ENCODE measurements around the gene RIPOR3. TPM values are rescaled to one million over a fixed set of nuclear protein-coding genes. Genes with fewer than 3 reads are reported as not detected.
A peak's percentile ranks its signal among the peaks of the same experiment; 100 is the strongest.

The RIPOR3 gene
- total RNA-seq, 2 donors from 2014 or later = 4.5 to 8.4 TPM

GRCh38 chr20:50733644-50734349 is 42.5 kb upstream of the RIPOR3 start:
- DNase-seq (ENCODE audit: low spot score) (no peak), ATAC-seq (ENCODE audit: insufficient number of reproducible peaks, low FRiP score, low read depth) (no peak)
- Histone ChIP-seq H3K9me3 (no peaks in the 10 kb centered on the region), H3K4me1 (ENCODE audit: control insufficient read depth in 1 of 2, low read depth in 2 of 2) (peaks cover 9 to 25% of the 10 kb centered on the region in 2 donors), H3K27ac (no peak overlapping the region), H3K4me3 (no peak overlapping the region), H3K27me3 (replicated peaks; ENCODE audit: insufficient read depth) (no peaks in the 10 kb centered on the region), H3K36me3 (no peaks in the 10 kb centered on the region)
- no peak for TF ChIP-seq CTCF (IDR thresholded peaks at IDR 0.05)

- ATAC-seq (ENCODE audit: insufficient number of reproducible peaks, low FRiP score, low read depth) = no peak
- H3K4me1 ChIP-seq (ENCODE audit: control insufficient read depth in 1 of 2, low read depth in 2 of 2) = peaks cover 9 to 25% of the 10 kb centered on the region in 2 donors
Measured at GRCh38 chr20:50731930-50732690, 40.8 kb upstream of the RIPOR3 start.

GRCh38 chr20:50731055-50731929 is 40.0 kb upstream of the RIPOR3 start, which contains the start of gene PARD6B:
PARD6B (plus strand) TSS chr20:50731580; CDS start chr20:50731787, 207 bp downstream.
- TF ChIP-seq CTCF (IDR thresholded peaks at IDR 0.05) = no peak
- peak; percentile 91 for ATAC-seq (ENCODE audit: insufficient number of reproducible peaks, low FRiP score, low read depth)
- no peaks in the 10 kb centered on the region for H3K9me3 ChIP-seq

More at GRCh38 chr20:50731930-50732690, 40.8 kb upstream of the RIPOR3 start:
- DNase-seq (ENCODE audit: low spot score) = no peak
- no peak for TF ChIP-seq CTCF (IDR thresholded peaks at IDR 0.05)
- peak overlapping the region; percentile 74 to 78 for H3K27ac ChIP-seq
- H3K36me3 ChIP-seq = no peaks in the 10 kb centered on the region
- H3K27me3 ChIP-seq (replicated peaks; ENCODE audit: insufficient read depth) = no peaks in the 10 kb centered on the region
- H3K9me3 ChIP-seq = no peaks in the 10 kb centered on the region
- H3K4me3 ChIP-seq = peak overlapping the region; percentile 91

GRCh38 chr20:50730765-50731054 is 39.4 kb upstream of the RIPOR3 start:
- Histone ChIP-seq H3K27me3 (replicated peaks; ENCODE audit: insufficient read depth) (no peaks in the 10 kb centered on the region), H3K4me3 (peak overlapping the region; percentile 91), H3K27ac (peak overlapping the region; percentile 74 to 78), H3K4me1 (ENCODE audit: control insufficient read depth in 1 of 2, low read depth in 2 of 2) (peaks cover 9 to 30% of the 10 kb centered on the region in 2 donors), H3K9me3 (no peaks in the 10 kb centered on the region), H3K36me3 (no peaks in the 10 kb centered on the region)
- no peak for TF ChIP-seq CTCF (IDR thresholded peaks at IDR 0.05)
- DNase-seq (ENCODE audit: low spot score) (no peak), ATAC-seq (ENCODE audit: insufficient number of reproducible peaks, low FRiP score, low read depth) (no peak)

More at GRCh38 chr20:50731055-50731929, 40.0 kb upstream of the RIPOR3 start, which contains the start of gene PARD6B:
- peak within 1 kb of the TSS; percentile 91 for H3K4me3 ChIP-seq
- H3K27ac ChIP-seq = peak within 1 kb of the TSS; percentile 74 to 78
- peak; percentile 92 for DNase-seq (ENCODE audit: low spot score)
- H3K4me1 ChIP-seq (ENCODE audit: control insufficient read depth in 1 of 2, low read depth in 2 of 2) = peaks cover 9 to 25% of the 10 kb centered on the region in 2 donors
- no peaks in the 10 kb centered on the region for H3K27me3 ChIP-seq (replicated peaks; ENCODE audit: insufficient read depth)
- H3K36me3 ChIP-seq = no peaks in the 10 kb centered on the region
